Colonic mucosa (tissue), 4 donors: ENCODE results near the gene TTYH2. TPM values are rescaled to one million over a fixed set of nuclear protein-coding genes. Genes with fewer than 3 reads are reported as not detected.

Experiments used
- DNase-seq: peaks from one replicate; pipeline ENCODE4 v3.0.0-alpha.2; 2020
- H3K27ac ChIP-seq: fragments of 200-600 bp; one replicate; pipeline ENCODE4 v1.8.0; 2021
- H3K27me3 ChIP-seq: fragments of 200-600 bp; one replicate; pipeline ENCODE4 v1.8.0; 2021
- H3K36me3 ChIP-seq: fragments of 200-600 bp; one replicate; pipeline ENCODE4 v1.8.0; 2021
- H3K4me1 ChIP-seq: fragments of 200-600 bp; one replicate; pipeline ENCODE4 v1.8.0; 2021; ENCODE audit warnings: mild to moderate bottlenecking
- H3K4me3 ChIP-seq: fragments of 200-600 bp; one replicate; pipeline ENCODE4 v1.8.0; 2021
- H3K9ac ChIP-seq, 2 donors: one replicate each; pipeline ENCODE4 v1.7.0; 2013; ENCODE audit warnings: control low read depth in 2 of 2, low read depth in 2 of 2, low read length in 2 of 2
- H3K9me3 ChIP-seq: fragments of 200-600 bp; one replicate; pipeline ENCODE4 v1.8.0; 2021
- intact Hi-C: fragments of 100-400 bp; cut with DNase I; formaldehyde crosslinking; loops from one replicate; pipeline ENCODE4 v1.14.1; 2022
- total RNA-seq, 2 donors: library from RNA; stranded (reverse); fragmentation: NEBNext Ultra II Directional in 1 of 2; extraction: Animal tissue kit (Norgen Biotek cat#: 25700) in 1 of 2; gene quantifications; one replicate each; pipeline ENCODE4 v1.2.1, GENCODE V29; 2021
- TF ChIP-seq, protein P1 (sequence below): fragments of 200-600 bp; IDR thresholded peaks from one replicate; pipeline ENCODE4 v1.8.0; 2022; ENCODE audit warnings: antibody characterized with exemption, mild to moderate bottlenecking
- donor health status: healthy.
- donor health status: DM: no; HTN: no; CAD: no.
- donor health status: DM: no; HTN: no; CAD: no.

TTYH2 gene
- total RNA-seq, 2 donors from 2014 or later, result 0.86 to 2.9 TPM

DNA sequence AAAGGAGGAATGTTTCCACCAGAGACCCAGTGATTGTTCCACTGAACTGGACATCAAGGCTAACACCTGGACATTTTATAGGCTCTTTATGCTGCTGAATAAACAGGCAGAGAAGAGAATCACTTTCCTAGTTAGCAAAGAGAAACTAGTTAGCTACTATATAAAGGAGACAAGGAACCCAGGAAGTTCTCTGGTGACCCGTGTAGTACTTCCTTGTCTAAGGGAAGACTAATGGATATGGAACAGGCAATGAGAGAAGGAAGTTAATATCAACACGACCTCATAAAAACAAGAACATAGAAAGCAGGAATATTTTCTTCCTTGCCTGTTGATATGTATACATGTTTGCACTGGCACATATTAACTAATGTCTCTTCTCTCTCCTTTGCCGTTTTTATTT lies 40.7 kb upstream of the TTYH2 start:
- intact Hi-C loops, result no loop called here
- H3K27me3 ChIP-seq, result peaks cover 4% of the 10 kb centered on the region

DNA sequence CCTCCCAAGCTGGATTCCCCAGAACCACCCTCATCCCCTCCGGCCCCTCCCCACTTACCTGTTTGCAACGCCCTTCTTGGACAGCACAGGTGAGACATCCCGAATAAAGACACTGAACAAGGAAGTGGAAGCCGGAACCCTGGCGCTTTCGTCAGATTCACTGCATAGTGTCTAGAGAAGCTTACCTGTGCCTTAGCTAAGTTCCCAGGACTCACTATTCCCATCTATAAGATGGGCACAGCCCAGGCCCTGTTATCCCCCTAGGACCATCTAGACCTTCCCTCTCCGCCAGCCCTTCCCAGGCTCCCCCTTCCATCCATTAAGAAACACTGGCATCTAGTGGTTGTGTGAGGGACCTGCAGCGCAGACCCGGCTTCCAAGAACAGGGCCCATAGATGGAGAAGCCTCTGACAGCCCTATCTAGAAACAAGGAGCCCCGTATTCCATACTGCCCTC lies 36.8 kb upstream of the TTYH2 start:
- peak; percentile 64 for DNase-seq
- Histone ChIP-seq H3K9ac (peak overlapping the region in 1 of 2 donors; percentile 16), H3K27me3 (peaks cover 4% of the 10 kb centered on the region), H3K4me1 (no peaks in the 10 kb centered on the region), H3K27ac (no peak overlapping the region), H3K4me3 (no peak overlapping the region), H3K36me3 (no peaks in the 10 kb centered on the region), H3K9me3 (no peaks in the 10 kb centered on the region)
- intact Hi-C loops, result loop anchor here (2.0 to 5.0 kb wide), 2 partner anchors 86 to 749 kb away; no protein-coding TSS in a partner anchor
- TF ChIP-seq, protein P1, sequence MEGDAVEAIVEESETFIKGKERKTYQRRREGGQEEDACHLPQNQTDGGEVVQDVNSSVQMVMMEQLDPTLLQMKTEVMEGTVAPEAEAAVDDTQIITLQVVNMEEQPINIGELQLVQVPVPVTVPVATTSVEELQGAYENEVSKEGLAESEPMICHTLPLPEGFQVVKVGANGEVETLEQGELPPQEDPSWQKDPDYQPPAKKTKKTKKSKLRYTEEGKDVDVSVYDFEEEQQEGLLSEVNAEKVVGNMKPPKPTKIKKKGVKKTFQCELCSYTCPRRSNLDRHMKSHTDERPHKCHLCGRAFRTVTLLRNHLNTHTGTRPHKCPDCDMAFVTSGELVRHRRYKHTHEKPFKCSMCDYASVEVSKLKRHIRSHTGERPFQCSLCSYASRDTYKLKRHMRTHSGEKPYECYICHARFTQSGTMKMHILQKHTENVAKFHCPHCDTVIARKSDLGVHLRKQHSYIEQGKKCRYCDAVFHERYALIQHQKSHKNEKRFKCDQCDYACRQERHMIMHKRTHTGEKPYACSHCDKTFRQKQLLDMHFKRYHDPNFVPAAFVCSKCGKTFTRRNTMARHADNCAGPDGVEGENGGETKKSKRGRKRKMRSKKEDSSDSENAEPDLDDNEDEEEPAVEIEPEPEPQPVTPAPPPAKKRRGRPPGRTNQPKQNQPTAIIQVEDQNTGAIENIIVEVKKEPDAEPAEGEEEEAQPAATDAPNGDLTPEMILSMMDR, result peak; percentile 66

More for the DNA sequence above, 40.7 kb upstream of the TTYH2 start:
- no peaks in the 10 kb centered on the region for H3K36me3 ChIP-seq
- no peak overlapping the region for H3K27ac ChIP-seq
- H3K4me1 ChIP-seq, result no peaks in the 10 kb centered on the region
- no peaks in the 10 kb centered on the region for H3K9me3 ChIP-seq
- H3K4me3 ChIP-seq, result no peak overlapping the region
- no peak for DNase-seq
- TF ChIP-seq, protein P1, result no peak
- no peak overlapping the region for H3K9ac ChIP-seq

DNA sequence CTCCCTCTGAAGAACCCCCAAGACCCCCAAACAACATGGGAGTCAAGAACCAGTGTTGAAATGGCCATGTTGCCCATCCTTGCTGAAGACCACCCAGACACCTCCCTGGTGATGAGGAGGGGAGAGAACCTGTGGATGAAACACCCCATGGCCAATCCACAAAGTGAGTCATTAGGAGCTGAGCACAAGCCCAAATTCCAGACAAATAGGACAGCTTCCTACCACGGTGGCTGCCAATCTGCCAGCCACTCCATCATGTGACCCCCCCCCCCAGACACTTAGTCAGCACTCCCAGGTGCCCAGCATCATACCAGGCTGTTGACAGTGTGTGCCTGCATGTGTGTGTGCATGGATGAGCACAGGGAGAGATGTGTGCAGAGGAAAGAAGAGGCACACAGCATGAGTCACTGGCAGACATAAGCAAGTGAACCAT lies 36.3 kb upstream of the TTYH2 start:
- Histone ChIP-seq H3K4me3 (no peak overlapping the region), H3K4me1 (no peaks in the 10 kb centered on the region), H3K27me3 (peaks cover 4% of the 10 kb centered on the region), H3K27ac (no peak overlapping the region), H3K9ac (no peak overlapping the region), H3K36me3 (no peaks in the 10 kb centered on the region), H3K9me3 (no peaks in the 10 kb centered on the region)
- DNase-seq, result no peak
- TF ChIP-seq, protein P1, result no peak
- intact Hi-C loops, result loop anchor here (2.0 to 5.0 kb wide), 2 partner anchors 86 to 750 kb away; no protein-coding TSS in a partner anchor

- Histone ChIP-seq H3K4me1 (no peaks in the 10 kb centered on the region), H3K36me3 (no peaks in the 10 kb centered on the region), H3K9ac (no peak overlapping the region), H3K4me3 (no peak overlapping the region), H3K27ac (no peak overlapping the region), H3K27me3 (peaks cover 4% of the 10 kb centered on the region), H3K9me3 (no peaks in the 10 kb centered on the region)
- TF ChIP-seq, protein P1, result no peak
- DNase-seq, result no peak
- intact Hi-C loops, result loop anchor here (5.0 kb wide), 1 partner anchor 752 kb away; no protein-coding TSS in a partner anchor
Measured at GRCh38 chr17:74179576-74179975, 33.8 kb upstream of the TTYH2 start.

DNA sequence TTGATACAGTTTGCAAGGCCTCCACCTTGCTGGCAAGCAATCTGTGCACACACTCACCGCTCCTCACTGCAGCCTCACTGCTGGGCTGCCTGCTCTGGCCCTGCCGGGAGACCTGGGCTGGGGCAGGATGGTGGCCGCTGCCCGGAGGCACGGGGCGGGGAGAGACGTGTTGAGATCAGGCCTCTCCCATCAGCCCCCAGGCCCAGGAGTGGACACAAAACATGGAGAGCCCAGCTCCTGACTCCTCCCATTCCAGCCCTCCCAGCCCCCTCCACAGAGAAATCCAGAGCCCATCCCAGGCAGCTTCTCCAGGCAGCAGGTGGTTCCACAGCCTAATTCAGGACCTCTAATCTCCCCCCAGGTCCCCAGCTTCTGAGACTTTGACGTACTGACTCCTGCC lies 33.0 kb upstream of the TTYH2 start:
- DNase-seq, result no peak

More for the DNA sequence above, 33.0 kb upstream of the TTYH2 start:
- Histone ChIP-seq H3K27me3 (peaks cover 3% of the 10 kb centered on the region), H3K4me1 (no peaks in the 10 kb centered on the region), H3K4me3 (no peak overlapping the region), H3K36me3 (no peaks in the 10 kb centered on the region), H3K9me3 (no peaks in the 10 kb centered on the region), H3K9ac (no peak overlapping the region), H3K27ac (no peak overlapping the region)
- TF ChIP-seq, protein P1, result no peak
- intact Hi-C loops, result no loop called here
